ENCODE results near the gene EML4.

- TF ChIP-seq EP300 (IDR thresholded peaks at IDR 0.05): no peak
- TF ChIP-seq POLR2A (IDR thresholded peaks at IDR 0.05): no peak
Observed at GRCh38 chr2:42353792-42354429, 184.8 kb downstream of the EML4 start.

Measured in tibial nerve (tissue), 3 donors.